Measurements from ENCODE around the gene TNFAIP3.
A peak's percentile ranks its signal among the peaks of the same experiment; 100 is the strongest.

Gene TNFAIP3

GRCh38 chr6:137901454-137901853, 34.4 kb downstream of the TNFAIP3 start:
- no peak for TF ChIP-seq CTCF (IDR thresholded peaks at IDR 0.05; ENCODE audit: extremely low read depth, missing control alignments)

DNA sequence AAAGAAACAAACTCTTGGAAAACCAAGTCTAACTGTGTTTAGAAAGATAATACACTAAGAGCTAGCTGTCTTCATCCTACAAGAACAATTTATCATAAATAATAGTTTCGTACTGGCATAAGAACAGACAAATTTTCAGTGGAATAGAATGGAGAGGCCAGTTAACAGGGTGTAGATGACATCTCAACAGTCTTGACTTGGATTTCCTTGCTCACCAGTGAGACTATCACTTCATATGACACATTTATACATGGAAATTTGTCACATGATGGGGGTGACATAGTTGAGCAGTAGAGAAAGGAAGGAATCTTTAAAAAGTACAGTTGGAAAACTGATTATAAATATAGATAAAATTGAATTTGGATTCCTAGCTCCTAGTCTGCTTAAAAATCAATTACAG, 35.6 kb downstream of the TNFAIP3 start:
- TF ChIP-seq CTCF (IDR thresholded peaks at IDR 0.05; ENCODE audit: extremely low read depth, missing control alignments) = no peak
- DNase-seq (ENCODE audit: low spot score) = no peak

More at GRCh38 chr6:137901454-137901853, 34.4 kb downstream of the TNFAIP3 start:
- DNase-seq (ENCODE audit: low spot score) = no peak

DNA sequence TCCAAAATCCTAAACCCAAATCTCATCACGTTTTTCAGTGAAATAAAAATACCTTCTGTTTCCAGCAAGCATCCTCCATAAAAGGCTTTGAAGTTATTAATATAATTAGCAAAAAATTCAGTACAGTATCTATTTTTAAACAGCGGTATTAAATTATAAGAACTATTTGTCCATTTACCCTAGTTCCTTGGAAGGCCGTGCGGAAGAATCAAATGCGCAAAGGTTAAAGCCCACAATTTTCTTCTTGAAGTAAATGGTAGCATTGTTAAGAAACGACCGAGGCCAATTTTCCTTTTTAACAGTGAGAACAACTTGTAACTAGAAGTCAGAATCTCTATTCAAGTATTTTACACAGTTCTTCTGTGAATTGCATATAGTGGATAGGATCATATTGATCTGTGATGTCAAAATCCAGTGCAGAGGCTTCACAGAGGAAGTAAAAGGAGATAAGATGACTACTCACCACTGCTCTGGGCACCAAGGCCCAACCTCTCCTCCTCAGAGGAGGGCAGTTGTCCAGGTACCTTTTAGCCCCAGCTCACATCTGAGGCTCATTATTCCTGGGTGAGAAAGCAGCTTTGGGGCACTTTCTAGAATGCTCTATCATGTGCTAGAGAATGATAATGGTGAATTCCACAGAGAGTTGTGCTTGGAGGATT, 36.3 kb downstream of the TNFAIP3 start:
- TF ChIP-seq CTCF (IDR thresholded peaks at IDR 0.05; ENCODE audit: extremely low read depth, missing control alignments) = no peak

DNA sequence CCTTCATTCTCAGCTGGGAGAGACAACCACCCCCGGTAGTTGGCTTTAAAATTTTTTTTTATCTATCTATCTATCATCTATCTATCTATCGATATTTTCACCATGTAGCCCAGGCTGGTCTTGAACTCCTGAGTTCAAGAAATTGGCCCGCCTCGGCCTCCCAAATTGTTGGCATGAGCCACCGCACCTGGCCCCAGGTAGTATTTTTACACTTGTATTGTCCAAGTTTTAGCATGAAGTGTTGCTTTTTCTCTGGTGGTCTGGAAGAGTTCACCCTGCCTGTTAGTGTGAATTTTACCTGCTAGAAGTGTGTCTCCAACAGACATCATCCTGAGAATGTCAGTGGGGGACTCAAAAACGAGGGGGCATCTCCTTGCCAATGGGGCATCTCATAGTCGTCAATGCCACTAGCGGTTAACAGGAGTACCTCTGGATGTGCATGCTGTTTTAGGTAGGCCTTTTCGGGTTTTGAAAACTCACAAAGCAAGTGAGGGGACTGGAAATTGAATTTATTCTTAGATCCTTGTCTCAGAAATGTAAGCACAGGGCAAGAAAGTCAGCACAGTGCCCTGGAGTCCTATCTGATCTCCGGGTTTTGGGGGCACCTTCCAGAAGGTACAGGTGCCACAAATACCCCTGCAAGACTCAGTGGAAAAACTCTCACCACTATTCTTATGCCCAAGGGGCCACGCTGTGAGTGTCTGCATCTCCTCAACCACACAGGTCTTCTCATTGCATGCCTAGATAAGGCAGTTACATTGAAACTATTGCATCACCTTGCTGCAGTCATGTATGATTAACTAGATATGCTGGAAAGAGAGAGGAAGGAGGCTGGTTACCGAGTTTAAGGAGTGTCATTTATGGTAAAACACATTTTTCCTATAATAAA, 37.1 kb downstream of the TNFAIP3 start:
- DNase-seq (ENCODE audit: low spot score) = peak; percentile 48
- TF ChIP-seq CTCF (IDR thresholded peaks at IDR 0.05; ENCODE audit: extremely low read depth, missing control alignments) = no peak

More for the DNA sequence above, 36.3 kb downstream of the TNFAIP3 start:
- no peak for DNase-seq (ENCODE audit: low spot score)

DNA sequence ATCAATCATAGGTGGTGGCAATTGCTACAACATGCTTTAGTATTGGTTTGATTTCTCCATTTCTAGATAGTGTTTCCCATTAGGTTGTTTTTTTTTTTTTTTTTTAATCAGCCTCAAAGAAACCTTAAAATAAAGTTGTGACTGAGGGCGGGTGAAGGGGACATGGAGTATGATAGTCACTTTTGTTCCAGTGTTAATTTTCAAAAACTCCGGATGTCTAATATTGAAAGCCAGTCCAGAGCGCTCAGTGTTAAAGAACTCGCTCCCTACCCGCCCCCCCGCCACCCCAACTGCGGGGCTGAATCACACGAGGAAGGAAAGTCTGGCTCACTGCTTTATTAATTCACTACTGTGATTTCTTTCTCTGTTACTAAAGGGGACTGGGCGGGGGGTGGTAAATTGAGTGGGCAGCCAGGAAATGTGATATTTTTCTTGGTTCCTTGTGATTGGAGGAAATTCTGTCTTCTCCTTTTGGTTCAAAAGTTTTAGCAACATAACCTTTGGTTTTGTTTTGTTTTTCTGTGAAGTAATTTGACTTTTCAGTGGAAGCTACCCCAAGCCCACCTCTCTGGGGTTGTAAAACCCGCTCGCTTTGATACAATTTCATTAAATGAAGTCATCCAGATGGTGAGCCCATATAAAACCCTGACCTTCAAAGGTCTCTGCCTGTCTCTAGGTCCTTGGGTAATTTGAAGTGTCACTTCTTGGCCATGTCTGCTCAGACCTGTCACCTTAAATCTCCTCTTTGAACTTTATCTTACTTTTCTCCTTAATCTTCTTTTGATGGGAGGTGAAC, 38.0 kb downstream of the TNFAIP3 start:
- no peak for DNase-seq (ENCODE audit: low spot score)
- no peak for TF ChIP-seq CTCF (IDR thresholded peaks at IDR 0.05; ENCODE audit: extremely low read depth, missing control alignments)

- no peak for DNase-seq (ENCODE audit: low spot score)
- TF ChIP-seq CTCF (IDR thresholded peaks at IDR 0.05; ENCODE audit: extremely low read depth, missing control alignments) = no peak
These were observed 39.0 kb downstream of the TNFAIP3 start for GRCh38 chr6:137906020-137906472.

All from GM20000 (cell line).